ENCODE measurements around the gene ASMT. TPM values are rescaled to one million over a fixed set of nuclear protein-coding genes. Genes with fewer than 3 reads are reported as not detected.

The ASMT gene
- total and polyA plus RNA-seq, 3 experiments from 2014 or later = 0.40 to 2.1 (median 1.9) TPM

GRCh38 chrX:1599791-1600405 is 15.0 kb upstream of the ASMT start:
- no peaks in the 10 kb centered on the region for H3K27me3 ChIP-seq (ENCODE audit: insufficient read depth, low read length, poor library complexity, severe bottlenecking)
- Mint-ChIP-seq H3K9me3 (no peaks in the 10 kb centered on the region), H3K4me1 (peaks cover 12 to 21% (median 19%) of the 10 kb centered on the region in 3 donors), H3K27me3 (no peaks in the 10 kb centered on the region), H3K36me3 (peaks cover 18 to 79% (median 18%) of the 10 kb centered on the region in 3 donors), H3K4me3 (no peak overlapping the region), H3K27ac (no peak overlapping the region)
- H3K4me1 ChIP-seq (ENCODE audit: insufficient read depth, low read length) = no peaks in the 10 kb centered on the region
- H3K4me3 ChIP-seq (ENCODE audit: low read length) = no peak overlapping the region
- H3K36me3 ChIP-seq (ENCODE audit: insufficient read depth, low read length) = peaks cover 49% of the 10 kb centered on the region
- H3K27ac ChIP-seq (ENCODE audit: low read depth, low read length) = no peak overlapping the region
- POLR2A ChIA-PET = no interaction called here
- no peaks in the 10 kb centered on the region for H3K9me3 ChIP-seq (ENCODE audit: low read length)
- CTCF ChIA-PET = no interaction called here
- no peak for DNase-seq

DNA sequence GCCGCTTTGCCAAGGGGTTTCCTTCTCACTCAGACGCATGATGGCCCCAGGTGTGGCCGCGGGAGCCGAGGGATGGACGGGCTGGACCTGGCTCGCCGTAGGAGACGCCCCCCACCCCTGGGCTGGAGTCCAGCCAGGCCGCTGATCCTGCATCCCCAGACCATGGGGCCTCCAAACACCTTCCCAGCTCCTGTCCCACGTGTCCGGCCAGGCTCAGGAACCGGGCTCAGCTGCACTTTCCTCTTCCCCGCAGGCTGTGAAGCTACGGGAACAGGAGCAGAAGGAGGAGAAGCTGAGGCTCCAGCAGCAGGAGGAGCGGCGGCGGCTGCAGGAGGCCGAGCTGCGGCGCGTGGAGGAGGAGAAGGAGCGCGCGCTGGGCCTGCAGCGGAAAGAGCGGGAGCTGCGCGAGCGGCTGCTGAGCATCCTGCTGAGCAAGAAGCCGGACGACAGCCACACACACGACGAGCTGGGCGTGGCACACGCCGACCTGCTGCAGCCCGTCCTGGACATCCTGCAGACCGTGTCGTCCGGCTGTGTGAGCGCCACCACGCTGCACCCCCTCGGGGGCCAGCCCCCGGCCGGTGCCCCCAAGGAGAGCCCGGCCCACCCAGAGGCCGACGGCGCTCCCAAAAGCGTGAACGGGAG is 14.3 kb upstream of the ASMT start:
- Histone ChIP-seq H3K9me3 (ENCODE audit: low read length) (no peaks in the 10 kb centered on the region), H3K4me1 (ENCODE audit: insufficient read depth, low read length) (no peaks in the 10 kb centered on the region), H3K27ac (ENCODE audit: low read depth, low read length) (no peak overlapping the region), H3K27me3 (ENCODE audit: insufficient read depth, low read length, poor library complexity, severe bottlenecking) (no peaks in the 10 kb centered on the region), H3K4me3 (ENCODE audit: low read length) (no peak overlapping the region), H3K36me3 (ENCODE audit: insufficient read depth, low read length) (peaks cover 43% of the 10 kb centered on the region)
- H3K9me3 Mint-ChIP-seq = no peaks in the 10 kb centered on the region
- no peak overlapping the region for H3K27ac Mint-ChIP-seq
- CTCF ChIA-PET = no interaction called here
- H3K36me3 Mint-ChIP-seq = peaks cover 18 to 77% (median 19%) of the 10 kb centered on the region in 3 donors
- POLR2A ChIA-PET = no interaction called here
- H3K4me1 Mint-ChIP-seq = peaks cover 6 to 15% (median 13%) of the 10 kb centered on the region in 3 donors
- H3K27me3 Mint-ChIP-seq = no peaks in the 10 kb centered on the region
- peak in 1 of 5 donors; percentile 46 for DNase-seq
- H3K4me3 Mint-ChIP-seq = no peak overlapping the region

- Histone ChIP-seq H3K4me3 (ENCODE audit: low read length) (no peak overlapping the region), H3K4me1 (ENCODE audit: insufficient read depth, low read length) (no peaks in the 10 kb centered on the region), H3K9me3 (ENCODE audit: low read length) (no peaks in the 10 kb centered on the region), H3K27me3 (ENCODE audit: insufficient read depth, low read length, poor library complexity, severe bottlenecking) (no peaks in the 10 kb centered on the region), H3K36me3 (ENCODE audit: insufficient read depth, low read length) (peaks cover 36% of the 10 kb centered on the region), H3K27ac (ENCODE audit: low read depth, low read length) (no peak overlapping the region)
- peaks cover 18 to 71% (median 19%) of the 10 kb centered on the region in 3 donors for H3K36me3 Mint-ChIP-seq
- ChIA-PET CTCF (no interaction called here), POLR2A (no interaction called here)
- peak overlapping the region in 1 of 8 donors; percentile 38 for H3K27ac Mint-ChIP-seq
- DNase-seq = peak in 1 of 5 donors; percentile 48
- H3K4me1 Mint-ChIP-seq = peaks cover 4 to 11% (median 9%) of the 10 kb centered on the region in 3 donors
- H3K4me3 Mint-ChIP-seq = peak overlapping the region in 1 of 7 donors; percentile 29
- no peaks in the 10 kb centered on the region for H3K9me3 Mint-ChIP-seq
- H3K27me3 Mint-ChIP-seq = no peaks in the 10 kb centered on the region
Observed at GRCh38 chrX:1601051-1601767, 13.7 kb upstream of the ASMT start.

- Histone ChIP-seq H3K36me3 (ENCODE audit: insufficient read depth, low read length) (peaks cover 32% of the 10 kb centered on the region), H3K9me3 (ENCODE audit: low read length) (no peaks in the 10 kb centered on the region), H3K4me1 (ENCODE audit: insufficient read depth, low read length) (no peaks in the 10 kb centered on the region), H3K27me3 (ENCODE audit: insufficient read depth, low read length, poor library complexity, severe bottlenecking) (no peaks in the 10 kb centered on the region), H3K27ac (ENCODE audit: low read depth, low read length) (no peak overlapping the region), H3K4me3 (ENCODE audit: low read length) (no peak overlapping the region)
- POLR2A ChIA-PET = no interaction called here
- H3K4me3 Mint-ChIP-seq = peak overlapping the region in 1 of 7 donors; percentile 29
- peak overlapping the region in 1 of 8 donors; percentile 38 for H3K27ac Mint-ChIP-seq
- no peaks in the 10 kb centered on the region for H3K9me3 Mint-ChIP-seq
- peak in 1 of 5 donors; percentile 10 for DNase-seq
- CTCF ChIA-PET = no interaction called here
- H3K4me1 Mint-ChIP-seq = peaks cover 4 to 11% (median 9%) of the 10 kb centered on the region in 3 donors
- no peaks in the 10 kb centered on the region for H3K27me3 Mint-ChIP-seq
- peaks cover 18 to 70% (median 19%) of the 10 kb centered on the region in 3 donors for H3K36me3 Mint-ChIP-seq
Observed at GRCh38 chrX:1601768-1602085, 13.1 kb upstream of the ASMT start.

DNA sequence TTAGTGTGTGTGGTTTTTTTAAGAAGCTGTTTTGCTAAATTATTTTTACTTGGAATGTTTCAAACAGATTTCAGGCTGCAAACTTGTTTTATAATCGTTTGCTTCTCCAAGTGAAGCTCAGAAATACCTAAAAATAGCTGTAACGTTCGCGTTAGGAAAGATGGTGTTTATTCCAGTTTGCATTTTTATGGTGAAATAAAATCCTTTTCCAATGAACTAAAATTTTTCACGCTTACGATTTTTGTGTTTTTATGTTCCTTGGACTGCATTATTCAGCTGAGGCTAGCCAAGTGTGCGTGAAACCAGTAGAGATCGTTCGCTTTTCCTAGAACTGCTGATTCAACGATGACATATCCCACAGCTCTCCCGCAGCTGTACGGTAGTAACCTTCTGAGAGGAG is 12.6 kb upstream of the ASMT start:
- no peaks in the 10 kb centered on the region for H3K27me3 ChIP-seq (ENCODE audit: insufficient read depth, low read length, poor library complexity, severe bottlenecking)
- POLR2A ChIA-PET = no interaction called here
- no peaks in the 10 kb centered on the region for H3K9me3 ChIP-seq (ENCODE audit: low read length)
- H3K4me1 ChIP-seq (ENCODE audit: insufficient read depth, low read length) = no peaks in the 10 kb centered on the region
- no peak overlapping the region for H3K4me3 Mint-ChIP-seq
- no peaks in the 10 kb centered on the region for H3K9me3 Mint-ChIP-seq
- peaks cover 4 to 9% (median 5%) of the 10 kb centered on the region in 3 donors for H3K4me1 Mint-ChIP-seq
- peaks cover 26% of the 10 kb centered on the region for H3K36me3 ChIP-seq (ENCODE audit: insufficient read depth, low read length)
- no peaks in the 10 kb centered on the region for H3K27me3 Mint-ChIP-seq
- DNase-seq = peak in 1 of 5 donors; percentile 14
- no peak overlapping the region for H3K4me3 ChIP-seq (ENCODE audit: low read length)
- no peak overlapping the region for H3K27ac ChIP-seq (ENCODE audit: low read depth, low read length)
- CTCF ChIA-PET = no interaction called here
- no peak overlapping the region for H3K27ac Mint-ChIP-seq
- peaks cover 17 to 65% (median 18%) of the 10 kb centered on the region in 3 donors for H3K36me3 Mint-ChIP-seq

DNA sequence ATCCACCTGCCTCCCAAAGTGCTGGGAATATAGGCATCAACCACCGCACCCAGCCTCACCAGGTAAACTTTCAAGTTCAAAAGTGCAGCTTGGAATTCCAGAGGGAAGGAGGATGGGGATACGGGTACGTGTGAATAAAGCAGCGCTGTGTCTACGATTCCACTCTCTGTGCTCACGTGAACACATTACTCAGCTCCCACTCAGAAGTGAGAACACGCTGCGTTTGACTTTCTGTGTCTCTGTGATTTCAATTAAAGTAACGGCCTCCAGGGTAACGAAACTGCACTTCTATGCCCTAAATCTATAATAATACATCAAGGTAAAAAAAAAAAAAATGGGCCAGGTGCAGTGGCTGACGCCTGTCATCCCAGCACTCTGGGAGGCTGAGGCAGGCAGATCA is 8.4 kb upstream of the ASMT start:
- POLR2A ChIA-PET = no interaction called here
- Mint-ChIP-seq H3K27ac (no peak overlapping the region), H3K27me3 (no peaks in the 10 kb centered on the region), H3K4me3 (no peak overlapping the region), H3K4me1 (peaks cover 0 to 4% (median 4%) of the 10 kb centered on the region in 3 donors), H3K36me3 (peaks cover 14 to 30% (median 14%) of the 10 kb centered on the region in 3 donors), H3K9me3 (no peaks in the 10 kb centered on the region)
- Histone ChIP-seq H3K27ac (ENCODE audit: low read depth, low read length) (no peak overlapping the region), H3K9me3 (ENCODE audit: low read length) (no peaks in the 10 kb centered on the region), H3K36me3 (ENCODE audit: insufficient read depth, low read length) (peaks cover 5% of the 10 kb centered on the region), H3K4me3 (ENCODE audit: low read length) (no peak overlapping the region), H3K27me3 (ENCODE audit: insufficient read depth, low read length, poor library complexity, severe bottlenecking) (no peaks in the 10 kb centered on the region), H3K4me1 (ENCODE audit: insufficient read depth, low read length) (no peaks in the 10 kb centered on the region)
- no peak for DNase-seq
- CTCF ChIA-PET = no interaction called here

DNA sequence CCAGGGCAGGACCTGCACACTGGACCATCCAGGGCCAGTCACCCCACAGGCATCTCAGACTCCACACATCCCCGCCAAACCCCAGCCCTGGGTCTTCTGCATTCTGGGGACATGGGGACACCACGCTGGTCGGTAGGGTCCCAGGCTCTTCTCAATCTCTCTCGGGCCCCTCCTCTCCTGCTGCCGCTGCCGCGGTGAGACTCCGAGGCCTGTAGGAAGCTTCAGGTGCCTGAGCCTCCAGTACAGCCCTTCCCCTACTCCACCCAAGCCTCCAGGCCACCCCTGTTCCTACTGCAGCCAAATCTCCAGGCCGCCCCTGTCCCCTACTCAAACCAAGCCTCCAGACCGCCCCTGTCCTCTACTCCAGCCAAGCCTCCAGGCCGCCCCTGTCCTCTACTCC is 5.5 kb upstream of the ASMT start:
- peaks cover 1 to 9% (median 2%) of the 10 kb centered on the region in 3 donors for H3K36me3 Mint-ChIP-seq
- H3K9me3 Mint-ChIP-seq = no peaks in the 10 kb centered on the region
- ChIA-PET CTCF (no interaction called here), POLR2A (no interaction called here)
- H3K27me3 Mint-ChIP-seq = peaks cover 0 to 3% of the 10 kb centered on the region in 2 donors
- H3K9me3 ChIP-seq (ENCODE audit: low read length) = no peaks in the 10 kb centered on the region
- H3K4me1 Mint-ChIP-seq = peaks cover 0 to under 1% (median under 1%) of the 10 kb centered on the region in 3 donors
- no peaks in the 10 kb centered on the region for H3K4me1 ChIP-seq (ENCODE audit: insufficient read depth, low read length)
- H3K27ac ChIP-seq (ENCODE audit: low read depth, low read length) = no peak overlapping the region
- H3K4me3 ChIP-seq (ENCODE audit: low read length) = no peak overlapping the region
- no peaks in the 10 kb centered on the region for H3K36me3 ChIP-seq (ENCODE audit: insufficient read depth, low read length)
- H3K27ac Mint-ChIP-seq = no peak overlapping the region
- DNase-seq = no peak
- H3K27me3 ChIP-seq (ENCODE audit: insufficient read depth, low read length, poor library complexity, severe bottlenecking) = no peaks in the 10 kb centered on the region
- no peak overlapping the region for H3K4me3 Mint-ChIP-seq

DNA sequence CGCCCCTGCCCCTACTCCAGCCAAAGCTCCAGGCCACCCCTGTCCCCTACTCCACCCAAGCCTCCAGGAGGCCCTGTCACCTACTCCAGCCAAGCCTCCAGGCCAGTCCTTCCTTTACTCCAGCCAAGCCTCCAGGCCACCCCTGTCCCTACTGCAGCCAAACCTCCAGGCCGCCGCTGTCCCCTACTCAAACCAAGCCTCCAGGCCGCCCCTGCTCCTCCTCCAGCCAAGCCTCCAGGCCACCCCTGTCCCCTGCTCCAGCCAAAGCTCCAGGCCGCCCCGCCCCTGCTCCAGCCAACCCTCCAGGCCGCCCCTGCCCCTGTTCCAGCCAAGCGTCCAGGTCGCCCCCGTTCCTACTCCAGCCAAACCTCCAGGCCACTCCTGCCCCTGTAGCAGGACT is 5.1 kb upstream of the ASMT start:
- H3K9me3 Mint-ChIP-seq = no peaks in the 10 kb centered on the region
- H3K27ac Mint-ChIP-seq = peak overlapping the region in 1 of 8 donors; percentile 42
- H3K36me3 ChIP-seq (ENCODE audit: insufficient read depth, low read length) = no peaks in the 10 kb centered on the region
- H3K36me3 Mint-ChIP-seq = peaks cover 0 to 6% (median 2%) of the 10 kb centered on the region in 3 donors
- no peaks in the 10 kb centered on the region for H3K4me1 ChIP-seq (ENCODE audit: insufficient read depth, low read length)
- no peak overlapping the region for H3K4me3 Mint-ChIP-seq
- H3K27me3 ChIP-seq (ENCODE audit: insufficient read depth, low read length, poor library complexity, severe bottlenecking) = no peaks in the 10 kb centered on the region
- no peak overlapping the region for H3K4me3 ChIP-seq (ENCODE audit: low read length)
- ChIA-PET CTCF (no interaction called here), POLR2A (no interaction called here)
- peaks cover 0 to 3% of the 10 kb centered on the region in 2 donors for H3K27me3 Mint-ChIP-seq
- H3K4me1 Mint-ChIP-seq = no peaks in the 10 kb centered on the region
- H3K27ac ChIP-seq (ENCODE audit: low read depth, low read length) = no peak overlapping the region
- no peaks in the 10 kb centered on the region for H3K9me3 ChIP-seq (ENCODE audit: low read length)
- DNase-seq = no peak
